GM08714 (cell line): Measurements from ENCODE around the gene POLR2I.

Experiments
- H3K4me3 ChIP-seq: fragments of 200-500 bp; sonication (Bioruptor generic); 2 replicates; pipeline ENCODE4 v1.5.1; 2014; ENCODE audit warnings: mild to moderate bottlenecking, low read length, inconsistent platforms
- ZNF274 ChIP-seq: IDR thresholded peaks from 2 replicates; pipeline ENCODE4 v1.6.1; 2012; ENCODE audit warnings: mild to moderate bottlenecking, low read depth, low read length

POLR2I gene

GRCh38 chr19:36114721-36115452 lies at the start of gene POLR2I:
Gene POLR2I (minus strand): TSS chr19:36114875. CDS start chr19:36114856, 19 bp downstream.
- TF ChIP-seq ZNF274, result no peak

GRCh38 chr19:36163813-36164212 lies 49.1 kb upstream of the POLR2I start:
- H3K4me3 ChIP-seq, result no peak overlapping the region
- no peak for TF ChIP-seq ZNF274

More at GRCh38 chr19:36114721-36115452, at the start of gene POLR2I:
- H3K4me3 ChIP-seq, result peak within 1 kb of the TSS; percentile 89

GRCh38 chr19:36160821-36161596 lies 46.3 kb upstream of the POLR2I start:
- no peak for TF ChIP-seq ZNF274
- no peak overlapping the region for H3K4me3 ChIP-seq

- no peak for TF ChIP-seq ZNF274
- H3K4me3 ChIP-seq, result no peak overlapping the region
These were observed 38.5 kb upstream of the POLR2I start for GRCh38 chr19:36153126-36153525.

- no peak within 1 kb of the TSS for H3K4me3 ChIP-seq
- no peak for TF ChIP-seq ZNF274
These were observed 37.8 kb upstream of the POLR2I start, which contains the start of gene COX7A1 for GRCh38 chr19:36152352-36153091. Gene COX7A1 (minus strand): TSS chr19:36152447. CDS start chr19:36152407, 40 bp downstream.

GRCh38 chr19:36152019-36152351 lies 37.3 kb upstream of the POLR2I start:
- no peak for TF ChIP-seq ZNF274
- H3K4me3 ChIP-seq, result no peak overlapping the region

GRCh38 chr19:36151144-36152018 lies 36.7 kb upstream of the POLR2I start:
- H3K4me3 ChIP-seq, result no peak overlapping the region
- no peak for TF ChIP-seq ZNF274

GRCh38 chr19:36150586-36150985 lies 35.9 kb upstream of the POLR2I start:
- TF ChIP-seq ZNF274, result no peak
- H3K4me3 ChIP-seq, result no peak overlapping the region

GRCh38 chr19:36149673-36150406 lies 35.2 kb upstream of the POLR2I start:
- H3K4me3 ChIP-seq, result no peak overlapping the region
- no peak for TF ChIP-seq ZNF274

GRCh38 chr19:36144624-36145023 lies 29.9 kb upstream of the POLR2I start:
- H3K4me3 ChIP-seq, result no peak overlapping the region
- no peak for TF ChIP-seq ZNF274

GRCh38 chr19:36142496-36142895 lies 27.8 kb upstream of the POLR2I start:
- no peak overlapping the region for H3K4me3 ChIP-seq
- TF ChIP-seq ZNF274, result no peak

GRCh38 chr19:36142046-36142445 lies 27.4 kb upstream of the POLR2I start:
- no peak for TF ChIP-seq ZNF274
- no peak overlapping the region for H3K4me3 ChIP-seq
